SK-N-MC (cell line): ENCODE results near the gene PDK1.

Source experiments
- EZH2 ChIP-seq: fragments of 200-600 bp; sonication (generic); IDR thresholded peaks from one replicate; pipeline ENCODE4 v1.6.1; 2017; ENCODE audit warnings: antibody characterized with exemption
- FOXP2 ChIP-seq: optimal IDR thresholded peaks from 2 replicates; pipeline ENCODE3; 2011; ENCODE audit warnings: mild to moderate bottlenecking, moderate library complexity; ENCODE audit not compliant: insufficient read depth; ENCODE audit errors: extremely low read length, control extremely low read depth
- POLR2AphosphoS5 ChIP-seq: IDR thresholded peaks from 2 replicates; pipeline ENCODE4 v1.6.1; 2012; ENCODE audit warnings: mild to moderate bottlenecking, low read depth, low read length, borderline replicate concordance

- TF ChIP-seq EZH2 (no peak), FOXP2 (no peak), POLR2AphosphoS5 (no peak)
Observed at GRCh38 chr2:172627181-172627580, 71.3 kb downstream of the PDK1 start.
